ENCODE data around the gene MYG1. TPM values are rescaled to one million over a fixed set of nuclear protein-coding genes. Genes with fewer than 3 reads are reported as not detected.

MYG1 gene
- total RNA-seq, 2 donors from 2014 or later: 23.4 to 49.4 TPM

DNA sequence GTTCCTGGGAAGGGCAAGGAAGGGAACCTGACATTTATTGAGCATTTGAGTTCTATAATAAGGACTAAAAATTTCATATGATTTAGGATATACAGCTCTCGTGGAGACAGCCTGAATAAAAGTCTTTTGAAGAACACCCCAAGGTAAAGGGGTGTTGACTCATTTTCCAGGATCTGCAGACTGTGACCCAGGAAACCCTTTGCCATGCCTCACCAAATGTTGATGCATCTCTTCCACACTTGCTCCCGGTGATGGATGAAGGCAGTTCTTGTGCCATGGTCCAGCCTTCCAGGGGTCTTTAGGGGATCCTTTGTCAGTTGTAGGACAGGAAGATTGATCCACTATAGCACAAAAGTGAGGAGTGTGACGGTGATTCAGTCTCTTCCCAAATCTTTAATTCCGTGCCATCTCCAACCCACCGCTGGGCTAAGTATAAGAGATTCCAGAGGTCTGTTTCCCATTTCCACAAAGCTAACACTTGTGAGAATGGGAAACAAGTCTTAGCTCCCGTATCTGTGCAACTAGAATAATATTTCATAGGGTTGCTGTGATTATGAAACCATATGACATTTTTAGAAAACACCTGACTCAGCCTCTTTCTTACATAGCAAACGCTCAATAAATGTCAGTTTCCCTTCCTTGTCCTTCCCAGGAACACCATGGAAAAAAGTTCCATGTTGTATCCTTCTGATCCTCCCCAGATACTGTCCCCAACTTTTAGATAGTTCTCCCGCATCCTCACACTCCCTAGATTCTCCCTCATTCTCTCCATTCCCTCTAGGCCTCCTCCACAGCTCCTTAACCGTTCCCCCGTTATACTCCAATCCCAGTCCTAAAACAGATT is 21.1 kb downstream of the MYG1 start:
- Histone ChIP-seq H3K27me3 (replicated peaks; ENCODE audit: insufficient read depth) (no peaks in the 10 kb centered on the region), H3K4me3 (peak overlapping the region; percentile 82), H3K4me1 (ENCODE audit: control insufficient read depth in 1 of 2, low read depth in 2 of 2) (peaks cover 22 to 31% of the 10 kb centered on the region in 2 donors), H3K27ac (peak overlapping the region; percentile 77 to 87), H3K9me3 (no peaks in the 10 kb centered on the region), H3K36me3 (peaks cover 7% of the 10 kb centered on the region)
- ATAC-seq (ENCODE audit: insufficient number of reproducible peaks, low FRiP score, low read depth) (no peak), DNase-seq (ENCODE audit: low spot score) (no peak)
- TF ChIP-seq, protein P1, sequence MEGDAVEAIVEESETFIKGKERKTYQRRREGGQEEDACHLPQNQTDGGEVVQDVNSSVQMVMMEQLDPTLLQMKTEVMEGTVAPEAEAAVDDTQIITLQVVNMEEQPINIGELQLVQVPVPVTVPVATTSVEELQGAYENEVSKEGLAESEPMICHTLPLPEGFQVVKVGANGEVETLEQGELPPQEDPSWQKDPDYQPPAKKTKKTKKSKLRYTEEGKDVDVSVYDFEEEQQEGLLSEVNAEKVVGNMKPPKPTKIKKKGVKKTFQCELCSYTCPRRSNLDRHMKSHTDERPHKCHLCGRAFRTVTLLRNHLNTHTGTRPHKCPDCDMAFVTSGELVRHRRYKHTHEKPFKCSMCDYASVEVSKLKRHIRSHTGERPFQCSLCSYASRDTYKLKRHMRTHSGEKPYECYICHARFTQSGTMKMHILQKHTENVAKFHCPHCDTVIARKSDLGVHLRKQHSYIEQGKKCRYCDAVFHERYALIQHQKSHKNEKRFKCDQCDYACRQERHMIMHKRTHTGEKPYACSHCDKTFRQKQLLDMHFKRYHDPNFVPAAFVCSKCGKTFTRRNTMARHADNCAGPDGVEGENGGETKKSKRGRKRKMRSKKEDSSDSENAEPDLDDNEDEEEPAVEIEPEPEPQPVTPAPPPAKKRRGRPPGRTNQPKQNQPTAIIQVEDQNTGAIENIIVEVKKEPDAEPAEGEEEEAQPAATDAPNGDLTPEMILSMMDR (IDR thresholded peaks at IDR 0.05): no peak

DNA sequence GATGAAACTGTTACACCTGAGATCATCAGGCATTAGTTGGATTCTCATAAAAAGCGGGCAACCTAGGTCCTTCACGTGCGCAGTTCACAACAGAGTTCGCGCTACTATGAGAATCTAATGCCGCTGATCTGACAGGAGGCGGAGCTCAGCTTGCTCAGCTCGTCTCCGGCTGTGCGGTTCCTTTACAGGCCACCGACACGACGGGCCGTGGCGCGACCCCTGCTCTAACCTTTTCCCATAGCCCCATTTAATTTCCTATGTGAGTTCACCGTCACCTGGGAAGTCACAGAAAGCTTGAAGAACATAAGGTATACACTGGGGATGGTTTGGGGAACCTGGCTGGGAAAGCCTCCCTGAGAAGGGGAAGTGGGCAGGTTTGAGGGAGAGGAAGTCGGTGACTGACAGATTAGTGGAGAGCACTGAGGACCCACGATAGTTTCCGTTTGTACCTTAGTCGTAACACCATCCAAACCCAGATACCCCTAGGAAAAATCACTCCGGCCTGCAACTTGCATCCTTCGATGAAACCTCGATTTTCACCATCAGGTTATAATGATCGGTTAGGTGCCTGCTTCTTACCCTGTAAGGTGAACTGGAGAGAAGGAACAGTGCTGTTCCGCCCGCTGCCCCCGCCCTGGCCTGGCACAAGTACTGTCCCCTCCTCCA is 24.8 kb downstream of the MYG1 start:
- TF ChIP-seq, protein P1 (IDR thresholded peaks at IDR 0.05): no peak

DNA sequence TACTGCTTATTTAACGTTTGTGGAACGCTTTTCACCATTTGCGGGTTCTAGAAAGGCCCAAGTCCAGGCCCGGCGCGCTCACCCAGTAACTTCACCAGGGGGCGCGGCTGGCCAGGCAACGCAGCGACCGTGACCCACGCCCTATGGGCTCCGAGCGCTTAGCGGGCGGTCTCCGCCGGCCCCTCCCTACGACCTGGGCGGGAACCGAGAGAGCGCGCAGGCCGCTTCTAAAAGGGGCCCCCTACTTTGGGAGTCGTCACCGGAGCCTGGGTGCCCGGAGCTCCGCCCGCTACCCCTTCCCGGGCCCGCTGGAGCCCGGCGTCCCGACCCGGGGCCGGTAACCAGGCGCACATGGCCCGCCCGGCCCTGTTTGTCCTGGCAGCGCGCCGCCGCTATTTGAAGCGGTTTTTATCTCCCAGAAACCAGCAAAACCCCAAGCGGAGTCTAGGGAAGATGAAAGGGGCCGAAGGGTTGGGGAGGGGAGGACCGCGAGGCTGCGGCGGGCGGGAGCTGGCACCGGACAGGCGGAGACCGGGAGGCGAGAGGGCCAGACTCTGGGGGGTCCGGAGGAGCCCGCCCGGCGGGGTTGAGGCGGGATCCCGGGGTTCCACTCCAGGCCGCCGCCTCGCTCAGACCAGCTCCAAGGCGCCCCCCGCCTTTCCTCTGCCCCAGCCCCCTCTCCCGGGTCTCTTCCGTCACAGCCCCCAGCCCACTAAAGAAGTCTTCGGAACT is 25.4 kb downstream of the MYG1 start:
- no peaks in the 10 kb centered on the region for H3K36me3 ChIP-seq
- peaks cover 21 to 34% of the 10 kb centered on the region in 2 donors for H3K4me1 ChIP-seq (ENCODE audit: control insufficient read depth in 1 of 2, low read depth in 2 of 2)
- peak overlapping the region; percentile 84 to 94 for H3K27ac ChIP-seq
- DNase-seq (ENCODE audit: low spot score) (peak; percentile 86), ATAC-seq (ENCODE audit: insufficient number of reproducible peaks, low FRiP score, low read depth) (peak; percentile 24)
- H3K27me3 ChIP-seq (replicated peaks; ENCODE audit: insufficient read depth): no peaks in the 10 kb centered on the region
- TF ChIP-seq, protein P1 (IDR thresholded peaks at IDR 0.05): peak; percentile 64
- no peaks in the 10 kb centered on the region for H3K9me3 ChIP-seq
- H3K4me3 ChIP-seq: peak overlapping the region; percentile 94

More for the DNA sequence above, 24.8 kb downstream of the MYG1 start:
- DNase-seq (ENCODE audit: low spot score) (no peak), ATAC-seq (ENCODE audit: insufficient number of reproducible peaks, low FRiP score, low read depth) (no peak)
- peaks cover 23 to 36% of the 10 kb centered on the region in 2 donors for H3K4me1 ChIP-seq (ENCODE audit: control insufficient read depth in 1 of 2, low read depth in 2 of 2)
- peak overlapping the region; percentile 84 to 94 for H3K27ac ChIP-seq
- H3K4me3 ChIP-seq: peak overlapping the region; percentile 94
- no peaks in the 10 kb centered on the region for H3K27me3 ChIP-seq (replicated peaks; ENCODE audit: insufficient read depth)
- no peaks in the 10 kb centered on the region for H3K9me3 ChIP-seq
- no peaks in the 10 kb centered on the region for H3K36me3 ChIP-seq

DNA sequence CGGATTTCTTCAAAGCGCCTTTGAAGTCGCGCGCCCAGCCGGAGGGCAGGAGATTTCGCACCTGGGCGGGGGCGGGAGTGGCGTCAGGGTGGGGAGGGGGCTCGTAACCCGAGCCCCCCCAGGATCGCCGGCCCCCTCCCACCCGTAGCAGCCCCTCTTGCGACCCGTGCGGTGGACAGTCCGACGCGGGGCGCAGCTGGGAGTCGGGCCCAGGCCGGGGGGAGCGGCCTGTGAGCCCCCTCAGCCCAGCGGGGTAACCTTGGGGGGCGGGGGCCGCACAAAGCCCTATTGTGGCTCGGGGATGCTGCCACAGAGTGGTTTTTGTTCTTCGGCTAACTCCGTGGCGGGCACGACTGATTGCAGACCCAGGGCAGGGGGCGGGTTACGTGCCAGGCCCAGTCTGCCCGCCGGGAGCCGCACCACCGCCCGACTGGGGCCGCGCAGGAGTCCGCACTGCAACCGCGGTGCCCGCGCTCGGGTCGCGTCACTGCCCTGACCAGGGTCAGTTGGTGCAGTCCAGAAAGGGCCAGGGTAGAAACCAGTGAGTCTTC is 26.1 kb downstream of the MYG1 start:
- peak overlapping the region; percentile 84 to 94 for H3K27ac ChIP-seq
- peak overlapping the region; percentile 94 for H3K4me3 ChIP-seq
- no peaks in the 10 kb centered on the region for H3K27me3 ChIP-seq (replicated peaks; ENCODE audit: insufficient read depth)
- H3K36me3 ChIP-seq: no peaks in the 10 kb centered on the region
- ATAC-seq (ENCODE audit: insufficient number of reproducible peaks, low FRiP score, low read depth): no peak
- H3K4me1 ChIP-seq (ENCODE audit: control insufficient read depth in 1 of 2, low read depth in 2 of 2): peaks cover 15 to 28% of the 10 kb centered on the region in 2 donors
- no peak for DNase-seq (ENCODE audit: low spot score)
- TF ChIP-seq, protein P1 (IDR thresholded peaks at IDR 0.05): peak; percentile 8
- no peaks in the 10 kb centered on the region for H3K9me3 ChIP-seq

Measured in thoracic aorta (tissue), 2 donors.